Measurements from ENCODE around the gene CARS1. TPM values are rescaled to one million over a fixed set of nuclear protein-coding genes. Genes with fewer than 3 reads are reported as not detected.

CARS1 gene
- total RNA-seq, 1 donor from 2014 or later = 47.6 TPM

DNA sequence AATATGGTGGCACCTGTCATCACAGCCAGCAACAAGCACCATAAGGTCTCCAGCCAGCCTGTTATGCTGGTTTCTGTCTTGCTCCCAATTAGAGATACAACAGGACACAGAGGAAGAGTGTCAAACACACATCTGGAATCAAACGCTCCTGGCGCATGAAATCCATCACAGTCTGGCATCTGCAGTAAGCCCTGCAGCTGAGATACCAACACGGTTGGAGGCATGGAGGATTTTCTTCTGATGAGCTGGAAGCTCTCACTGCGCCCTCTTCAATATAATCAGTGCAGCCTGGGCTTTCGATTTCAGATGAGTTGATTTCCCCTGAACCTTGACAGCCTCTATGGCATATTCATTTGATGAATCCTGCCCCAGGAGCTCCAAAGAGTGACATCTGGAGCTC is 27.8 kb upstream of the CARS1 start:
- peaks cover 7% of the 10 kb centered on the region for H3K36me3 Mint-ChIP-seq (ENCODE audit: low read depth, unreplicated experiment)
- TF ChIP-seq, protein P1, sequence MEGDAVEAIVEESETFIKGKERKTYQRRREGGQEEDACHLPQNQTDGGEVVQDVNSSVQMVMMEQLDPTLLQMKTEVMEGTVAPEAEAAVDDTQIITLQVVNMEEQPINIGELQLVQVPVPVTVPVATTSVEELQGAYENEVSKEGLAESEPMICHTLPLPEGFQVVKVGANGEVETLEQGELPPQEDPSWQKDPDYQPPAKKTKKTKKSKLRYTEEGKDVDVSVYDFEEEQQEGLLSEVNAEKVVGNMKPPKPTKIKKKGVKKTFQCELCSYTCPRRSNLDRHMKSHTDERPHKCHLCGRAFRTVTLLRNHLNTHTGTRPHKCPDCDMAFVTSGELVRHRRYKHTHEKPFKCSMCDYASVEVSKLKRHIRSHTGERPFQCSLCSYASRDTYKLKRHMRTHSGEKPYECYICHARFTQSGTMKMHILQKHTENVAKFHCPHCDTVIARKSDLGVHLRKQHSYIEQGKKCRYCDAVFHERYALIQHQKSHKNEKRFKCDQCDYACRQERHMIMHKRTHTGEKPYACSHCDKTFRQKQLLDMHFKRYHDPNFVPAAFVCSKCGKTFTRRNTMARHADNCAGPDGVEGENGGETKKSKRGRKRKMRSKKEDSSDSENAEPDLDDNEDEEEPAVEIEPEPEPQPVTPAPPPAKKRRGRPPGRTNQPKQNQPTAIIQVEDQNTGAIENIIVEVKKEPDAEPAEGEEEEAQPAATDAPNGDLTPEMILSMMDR (IDR thresholded peaks at IDR 0.05; ENCODE audit: unreplicated experiment) = no peak
- no peak overlapping the region for H3K27ac Mint-ChIP-seq (ENCODE audit: unreplicated experiment)
- no peaks in the 10 kb centered on the region for H3K9me3 Mint-ChIP-seq (ENCODE audit: unreplicated experiment)
- DNase-seq (ENCODE audit: low spot score) = no peak
- H3K4me3 Mint-ChIP-seq (ENCODE audit: unreplicated experiment) = no peak overlapping the region
- peaks cover 6% of the 10 kb centered on the region for H3K27me3 Mint-ChIP-seq (ENCODE audit: unreplicated experiment)
- H3K4me1 Mint-ChIP-seq (ENCODE audit: unreplicated experiment) = no peaks in the 10 kb centered on the region

DNA sequence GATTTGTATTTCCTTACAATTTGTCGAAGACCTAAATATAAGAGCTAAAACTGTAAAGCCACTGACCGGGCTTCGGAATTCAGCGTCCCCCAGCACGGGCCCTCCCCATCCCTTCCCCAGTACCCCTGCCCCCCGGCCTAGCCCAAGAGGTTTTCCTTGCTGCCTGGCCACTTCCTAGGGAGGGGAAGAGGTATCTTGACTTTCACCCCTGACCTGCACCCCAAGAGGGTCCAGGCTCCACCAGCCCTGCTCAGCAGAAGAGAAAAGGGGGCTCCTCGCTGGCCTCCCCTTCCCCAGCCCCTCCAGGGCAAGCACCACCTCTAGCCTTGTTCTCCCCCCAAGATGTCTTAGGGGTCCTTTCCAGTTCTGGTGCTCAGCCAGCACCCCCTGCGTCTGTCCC is 26.1 kb upstream of the CARS1 start:
- Mint-ChIP-seq H3K36me3 (ENCODE audit: low read depth, unreplicated experiment) (peaks cover 3% of the 10 kb centered on the region), H3K4me1 (ENCODE audit: unreplicated experiment) (no peaks in the 10 kb centered on the region), H3K27me3 (ENCODE audit: unreplicated experiment) (peaks cover 4% of the 10 kb centered on the region), H3K9me3 (ENCODE audit: unreplicated experiment) (no peaks in the 10 kb centered on the region), H3K4me3 (ENCODE audit: unreplicated experiment) (no peak overlapping the region), H3K27ac (ENCODE audit: unreplicated experiment) (no peak overlapping the region)
- no peak for DNase-seq (ENCODE audit: low spot score)
- TF ChIP-seq, protein P1 (IDR thresholded peaks at IDR 0.05; ENCODE audit: unreplicated experiment) = no peak

DNA sequence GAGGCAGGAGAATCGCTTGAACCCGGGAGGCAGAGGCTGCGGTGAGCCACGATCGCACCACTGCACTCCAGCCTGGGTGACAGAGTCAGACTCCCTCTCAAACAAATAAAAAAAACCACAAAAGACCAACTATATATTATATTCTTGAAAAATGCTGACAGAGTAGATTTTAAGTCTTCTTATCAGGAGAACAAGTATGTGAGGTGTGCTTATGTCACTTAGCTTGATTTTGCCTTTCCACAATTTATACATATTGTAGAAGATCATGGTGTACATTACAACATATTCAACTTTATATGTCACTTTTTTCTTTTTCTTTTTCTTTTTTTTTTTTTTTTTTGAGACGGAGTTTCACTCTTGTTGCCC is 24.1 kb upstream of the CARS1 start:
- no peak for DNase-seq (ENCODE audit: low spot score)
- no peak overlapping the region for H3K27ac Mint-ChIP-seq (ENCODE audit: unreplicated experiment)
- no peaks in the 10 kb centered on the region for H3K36me3 Mint-ChIP-seq (ENCODE audit: low read depth, unreplicated experiment)
- H3K9me3 Mint-ChIP-seq (ENCODE audit: unreplicated experiment) = no peaks in the 10 kb centered on the region
- peaks cover 2% of the 10 kb centered on the region for H3K27me3 Mint-ChIP-seq (ENCODE audit: unreplicated experiment)
- TF ChIP-seq, protein P1 (IDR thresholded peaks at IDR 0.05; ENCODE audit: unreplicated experiment) = no peak
- H3K4me1 Mint-ChIP-seq (ENCODE audit: unreplicated experiment) = no peaks in the 10 kb centered on the region
- H3K4me3 Mint-ChIP-seq (ENCODE audit: unreplicated experiment) = no peak overlapping the region

DNA sequence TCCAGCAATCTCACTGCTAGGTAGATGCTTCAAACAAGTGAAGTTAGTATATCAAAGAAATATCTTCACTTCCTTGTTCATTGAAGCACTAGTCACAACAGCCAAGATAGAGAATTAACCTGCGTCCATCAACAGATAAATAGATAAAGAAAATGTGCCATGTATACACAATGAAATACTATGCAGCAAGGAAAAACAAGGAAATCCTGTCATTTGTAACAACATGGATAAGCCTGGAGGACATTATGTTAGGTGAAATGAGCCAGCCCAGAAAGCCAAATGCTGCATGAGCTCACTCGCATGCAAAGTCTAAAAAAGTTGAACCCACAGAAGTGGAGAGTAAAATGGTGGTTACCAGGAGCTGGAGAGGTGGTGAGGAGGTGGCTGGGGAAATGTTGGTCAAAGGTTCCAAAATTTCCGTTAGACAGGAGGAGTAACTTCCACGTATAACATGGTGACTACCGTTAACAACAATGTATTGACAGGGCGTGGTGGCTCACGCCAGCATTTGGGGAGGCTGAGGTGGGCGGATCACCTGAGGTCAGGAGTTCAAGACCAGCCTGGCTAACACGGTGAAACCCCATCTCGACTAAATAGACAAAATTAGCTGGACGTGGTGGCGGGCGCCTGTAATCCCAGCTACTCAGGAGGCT is 23.6 kb upstream of the CARS1 start:
- DNase-seq (ENCODE audit: low spot score) = no peak
- peaks cover 2% of the 10 kb centered on the region for H3K27me3 Mint-ChIP-seq (ENCODE audit: unreplicated experiment)
- no peaks in the 10 kb centered on the region for H3K9me3 Mint-ChIP-seq (ENCODE audit: unreplicated experiment)
- H3K27ac Mint-ChIP-seq (ENCODE audit: unreplicated experiment) = no peak overlapping the region
- no peak overlapping the region for H3K4me3 Mint-ChIP-seq (ENCODE audit: unreplicated experiment)
- H3K4me1 Mint-ChIP-seq (ENCODE audit: unreplicated experiment) = no peaks in the 10 kb centered on the region
- TF ChIP-seq, protein P1 (IDR thresholded peaks at IDR 0.05; ENCODE audit: unreplicated experiment) = no peak
- H3K36me3 Mint-ChIP-seq (ENCODE audit: low read depth, unreplicated experiment) = no peaks in the 10 kb centered on the region

DNA sequence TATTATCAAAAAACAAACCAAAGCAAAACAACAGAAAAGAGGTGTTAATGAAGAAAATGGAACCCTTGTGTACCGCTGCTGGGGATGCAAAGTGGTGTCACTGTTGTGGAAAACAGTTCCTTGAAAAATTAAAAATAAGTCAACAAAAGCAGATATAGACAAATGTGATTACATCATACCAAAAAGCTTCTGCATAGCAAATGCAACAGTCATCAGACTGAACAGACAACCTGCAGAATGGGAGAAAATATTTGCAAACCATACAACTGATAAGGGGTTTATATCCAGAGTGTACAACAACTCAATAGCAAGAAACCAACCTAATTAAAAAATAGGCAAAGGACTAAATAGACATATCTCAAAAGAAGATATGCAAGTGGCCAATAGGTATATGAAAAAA is 22.9 kb upstream of the CARS1 start:
- Mint-ChIP-seq H3K4me1 (ENCODE audit: unreplicated experiment) (no peaks in the 10 kb centered on the region), H3K27me3 (ENCODE audit: unreplicated experiment) (peaks cover 1% of the 10 kb centered on the region), H3K27ac (ENCODE audit: unreplicated experiment) (no peak overlapping the region), H3K9me3 (ENCODE audit: unreplicated experiment) (no peaks in the 10 kb centered on the region), H3K4me3 (ENCODE audit: unreplicated experiment) (no peak overlapping the region), H3K36me3 (ENCODE audit: low read depth, unreplicated experiment) (no peaks in the 10 kb centered on the region)
- TF ChIP-seq, protein P1 (IDR thresholded peaks at IDR 0.05; ENCODE audit: unreplicated experiment) = no peak
- no peak for DNase-seq (ENCODE audit: low spot score)
